ENCODE measurements around the gene NRROS.

GRCh38 chr3:196656213-196656612 is 16.7 kb downstream of the NRROS start:
- TF ChIP-seq, protein P1, sequence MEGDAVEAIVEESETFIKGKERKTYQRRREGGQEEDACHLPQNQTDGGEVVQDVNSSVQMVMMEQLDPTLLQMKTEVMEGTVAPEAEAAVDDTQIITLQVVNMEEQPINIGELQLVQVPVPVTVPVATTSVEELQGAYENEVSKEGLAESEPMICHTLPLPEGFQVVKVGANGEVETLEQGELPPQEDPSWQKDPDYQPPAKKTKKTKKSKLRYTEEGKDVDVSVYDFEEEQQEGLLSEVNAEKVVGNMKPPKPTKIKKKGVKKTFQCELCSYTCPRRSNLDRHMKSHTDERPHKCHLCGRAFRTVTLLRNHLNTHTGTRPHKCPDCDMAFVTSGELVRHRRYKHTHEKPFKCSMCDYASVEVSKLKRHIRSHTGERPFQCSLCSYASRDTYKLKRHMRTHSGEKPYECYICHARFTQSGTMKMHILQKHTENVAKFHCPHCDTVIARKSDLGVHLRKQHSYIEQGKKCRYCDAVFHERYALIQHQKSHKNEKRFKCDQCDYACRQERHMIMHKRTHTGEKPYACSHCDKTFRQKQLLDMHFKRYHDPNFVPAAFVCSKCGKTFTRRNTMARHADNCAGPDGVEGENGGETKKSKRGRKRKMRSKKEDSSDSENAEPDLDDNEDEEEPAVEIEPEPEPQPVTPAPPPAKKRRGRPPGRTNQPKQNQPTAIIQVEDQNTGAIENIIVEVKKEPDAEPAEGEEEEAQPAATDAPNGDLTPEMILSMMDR (IDR thresholded peaks at IDR 0.05; ENCODE audit: poor library complexity), result no peak
- no peak for TF ChIP-seq EZH2 (IDR thresholded peaks at IDR 0.05; ENCODE audit: borderline replicate concordance)

Measured in hepatocyte (in vitro differentiated cells).